ENCODE data around the gene GSTM4.

Gene GSTM4

GRCh38 chr1:109629372-109630030 lies 26.4 kb upstream of the GSTM4 start:
- no peak for DNase-seq (ENCODE audit: low spot score)
- Mint-ChIP-seq H3K4me3 (no peak overlapping the region), H3K27me3 (ENCODE audit: low read depth) (no peaks in the 10 kb centered on the region), H3K9me3 (no peaks in the 10 kb centered on the region), H3K36me3 (ENCODE audit: low read depth) (peaks cover 43% of the 10 kb centered on the region), H3K4me1 (ENCODE audit: low read depth) (peaks cover 6% of the 10 kb centered on the region), H3K27ac (no peak overlapping the region)

GRCh38 chr1:109630081-109630897 lies 25.6 kb upstream of the GSTM4 start:
- H3K36me3 Mint-ChIP-seq (ENCODE audit: low read depth), result peaks cover 43% of the 10 kb centered on the region
- H3K27me3 Mint-ChIP-seq (ENCODE audit: low read depth), result no peaks in the 10 kb centered on the region
- H3K27ac Mint-ChIP-seq, result no peak overlapping the region
- H3K4me1 Mint-ChIP-seq (ENCODE audit: low read depth), result peaks cover 7% of the 10 kb centered on the region
- H3K9me3 Mint-ChIP-seq, result no peaks in the 10 kb centered on the region
- no peak overlapping the region for H3K4me3 Mint-ChIP-seq
- no peak for DNase-seq (ENCODE audit: low spot score)

DNA sequence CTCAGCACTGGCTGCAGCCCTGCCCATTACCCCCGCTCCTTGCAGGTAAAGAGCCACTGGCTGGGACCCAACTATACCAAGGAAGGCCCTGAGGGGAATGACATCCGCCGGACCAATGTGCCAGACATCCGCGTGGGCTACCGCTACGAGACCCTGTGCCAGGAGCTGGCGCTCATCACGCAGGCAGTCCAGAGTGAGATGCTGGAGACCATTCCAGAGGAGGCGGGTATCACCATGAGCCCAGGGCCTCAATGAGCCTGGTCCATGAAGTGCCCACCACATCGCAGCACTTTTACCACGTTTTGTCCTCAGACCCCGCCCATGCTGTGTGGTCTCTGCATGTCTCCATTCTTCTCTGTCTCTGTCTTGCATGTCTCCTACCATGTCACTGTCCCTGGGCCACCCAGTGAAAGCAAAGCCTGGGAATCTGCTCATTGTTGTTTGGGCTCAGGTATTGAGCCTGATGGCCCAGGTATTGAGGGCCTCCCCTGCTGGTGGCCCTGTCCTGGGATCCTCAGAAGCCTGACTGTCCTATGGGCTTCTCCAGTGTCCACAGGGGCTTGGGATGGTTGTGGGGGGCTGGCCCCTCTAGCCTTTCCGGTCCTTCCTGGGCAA lies 24.9 kb upstream of the GSTM4 start:
- Mint-ChIP-seq H3K4me1 (ENCODE audit: low read depth) (peaks cover 7% of the 10 kb centered on the region), H3K27me3 (ENCODE audit: low read depth) (no peaks in the 10 kb centered on the region), H3K36me3 (ENCODE audit: low read depth) (peaks cover 39% of the 10 kb centered on the region), H3K27ac (no peak overlapping the region), H3K4me3 (no peak overlapping the region), H3K9me3 (no peaks in the 10 kb centered on the region)
- DNase-seq (ENCODE audit: low spot score), result no peak

DNA sequence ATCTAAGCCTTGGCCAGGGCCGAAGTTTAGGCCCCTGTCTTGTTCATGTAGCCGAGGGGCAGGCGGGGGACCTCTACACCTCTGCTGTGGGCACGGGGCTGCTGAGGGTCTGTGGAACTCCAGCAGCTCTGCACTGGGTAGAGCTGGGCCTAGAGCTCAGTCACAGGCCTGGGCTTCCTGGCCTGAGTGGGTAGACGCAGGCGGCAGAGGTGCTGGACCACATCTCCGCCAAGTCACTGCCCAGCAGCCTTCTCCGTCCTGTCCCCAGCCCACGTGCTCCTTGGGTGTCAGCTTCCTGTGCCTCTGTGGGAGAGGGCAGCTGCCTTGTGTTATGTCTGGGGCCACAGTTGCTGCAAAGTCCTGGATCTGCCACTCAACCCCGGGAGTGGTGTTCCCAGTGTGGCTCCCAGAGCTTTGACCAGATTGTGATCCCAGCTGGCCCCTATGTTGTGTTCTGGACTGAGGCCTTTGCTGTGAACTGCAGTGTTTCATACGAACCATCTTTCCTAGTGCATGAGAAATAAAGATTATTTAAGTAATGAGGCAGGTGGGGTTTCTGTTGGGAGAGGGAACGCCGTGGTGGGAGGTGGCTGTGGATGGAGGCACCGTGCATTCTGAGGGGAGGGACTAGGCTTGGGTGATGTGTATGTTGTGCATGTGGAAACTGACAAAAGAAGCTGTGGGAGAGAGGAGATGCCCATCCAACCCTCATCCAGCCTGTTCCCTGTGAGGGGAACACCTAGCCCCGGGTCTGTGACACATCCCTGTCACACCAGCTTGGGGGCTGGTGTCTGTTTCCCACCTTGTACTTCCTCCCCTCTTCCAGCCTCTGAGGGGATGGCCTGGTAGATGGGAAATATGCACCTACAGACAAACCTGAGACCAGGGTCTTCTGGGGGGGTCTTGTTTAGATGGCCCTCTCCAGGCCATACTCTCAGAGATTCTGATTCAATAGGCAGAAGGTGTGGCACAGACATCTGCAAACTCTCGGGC lies 24.1 kb upstream of the GSTM4 start:
- Mint-ChIP-seq H3K4me3 (no peak overlapping the region), H3K27ac (no peak overlapping the region), H3K4me1 (ENCODE audit: low read depth) (peaks cover 7% of the 10 kb centered on the region), H3K9me3 (no peaks in the 10 kb centered on the region), H3K36me3 (ENCODE audit: low read depth) (peaks cover 36% of the 10 kb centered on the region), H3K27me3 (ENCODE audit: low read depth) (no peaks in the 10 kb centered on the region)
- DNase-seq (ENCODE audit: low spot score), result no peak

DNA sequence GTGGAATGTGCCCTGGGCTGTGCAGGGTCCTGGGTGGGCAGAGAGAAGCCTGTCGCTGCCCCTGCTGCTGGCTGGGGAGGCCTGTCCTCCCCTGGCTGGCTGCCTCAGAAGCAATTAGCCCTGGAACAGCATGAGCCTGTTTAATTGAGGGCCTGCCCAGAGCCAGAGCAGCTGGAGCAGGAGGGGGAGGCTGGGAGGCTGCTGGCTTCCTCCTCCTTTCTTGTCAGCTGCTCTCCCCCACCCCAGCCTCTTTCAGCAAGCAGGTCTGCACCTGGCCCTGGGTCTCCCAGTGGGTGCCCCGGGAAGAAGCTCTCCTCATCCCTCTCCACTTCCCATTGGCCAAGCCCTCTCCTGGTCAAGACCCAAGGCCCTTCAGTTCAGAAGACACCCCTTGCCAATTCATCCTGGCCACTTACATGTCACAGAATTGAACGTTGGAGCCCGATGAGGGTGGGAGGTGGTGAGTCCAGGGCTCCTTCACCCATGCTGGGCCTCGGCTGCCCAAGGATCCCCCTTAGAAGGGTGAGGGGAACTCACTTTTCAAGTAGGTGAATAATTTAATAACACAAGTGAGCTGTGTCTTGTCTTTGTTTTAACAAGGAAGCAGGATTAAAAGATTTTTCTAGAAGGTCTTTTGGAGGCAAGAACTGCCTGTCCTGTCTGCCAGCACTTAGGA lies 23.1 kb upstream of the GSTM4 start:
- no peaks in the 10 kb centered on the region for H3K27me3 Mint-ChIP-seq (ENCODE audit: low read depth)
- DNase-seq (ENCODE audit: low spot score), result no peak

DNA sequence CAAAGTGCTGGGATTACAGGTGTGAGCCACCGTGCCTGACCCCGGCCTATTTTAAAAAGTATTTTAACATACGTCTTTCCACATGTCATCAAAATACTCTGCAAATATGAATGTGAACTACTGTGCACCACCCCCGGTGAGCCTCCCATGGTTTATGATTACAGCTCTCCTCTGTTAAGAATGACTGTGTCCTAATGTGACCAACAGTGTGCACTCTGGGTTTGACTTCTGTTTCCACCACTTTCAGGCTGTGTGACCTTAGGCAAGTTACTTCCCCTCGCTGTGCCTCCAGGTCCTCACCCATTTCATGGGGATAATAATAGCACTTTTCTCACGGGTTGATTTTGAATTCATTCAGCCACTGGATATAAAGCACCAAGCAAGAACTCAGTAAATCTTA lies 21.6 kb upstream of the GSTM4 start:
- peaks cover 7% of the 10 kb centered on the region for H3K4me1 Mint-ChIP-seq (ENCODE audit: low read depth)
- H3K4me3 Mint-ChIP-seq, result no peak overlapping the region
- no peaks in the 10 kb centered on the region for H3K27me3 Mint-ChIP-seq (ENCODE audit: low read depth)
- H3K27ac Mint-ChIP-seq, result no peak overlapping the region
- H3K36me3 Mint-ChIP-seq (ENCODE audit: low read depth), result peaks cover 21% of the 10 kb centered on the region
- DNase-seq (ENCODE audit: low spot score), result no peak
- no peaks in the 10 kb centered on the region for H3K9me3 Mint-ChIP-seq

More for the DNA sequence above, 23.1 kb upstream of the GSTM4 start:
- H3K4me1 Mint-ChIP-seq (ENCODE audit: low read depth), result peaks cover 7% of the 10 kb centered on the region
- no peaks in the 10 kb centered on the region for H3K9me3 Mint-ChIP-seq
- no peak overlapping the region for H3K27ac Mint-ChIP-seq
- H3K4me3 Mint-ChIP-seq, result no peak overlapping the region
- H3K36me3 Mint-ChIP-seq (ENCODE audit: low read depth), result peaks cover 31% of the 10 kb centered on the region

DNA sequence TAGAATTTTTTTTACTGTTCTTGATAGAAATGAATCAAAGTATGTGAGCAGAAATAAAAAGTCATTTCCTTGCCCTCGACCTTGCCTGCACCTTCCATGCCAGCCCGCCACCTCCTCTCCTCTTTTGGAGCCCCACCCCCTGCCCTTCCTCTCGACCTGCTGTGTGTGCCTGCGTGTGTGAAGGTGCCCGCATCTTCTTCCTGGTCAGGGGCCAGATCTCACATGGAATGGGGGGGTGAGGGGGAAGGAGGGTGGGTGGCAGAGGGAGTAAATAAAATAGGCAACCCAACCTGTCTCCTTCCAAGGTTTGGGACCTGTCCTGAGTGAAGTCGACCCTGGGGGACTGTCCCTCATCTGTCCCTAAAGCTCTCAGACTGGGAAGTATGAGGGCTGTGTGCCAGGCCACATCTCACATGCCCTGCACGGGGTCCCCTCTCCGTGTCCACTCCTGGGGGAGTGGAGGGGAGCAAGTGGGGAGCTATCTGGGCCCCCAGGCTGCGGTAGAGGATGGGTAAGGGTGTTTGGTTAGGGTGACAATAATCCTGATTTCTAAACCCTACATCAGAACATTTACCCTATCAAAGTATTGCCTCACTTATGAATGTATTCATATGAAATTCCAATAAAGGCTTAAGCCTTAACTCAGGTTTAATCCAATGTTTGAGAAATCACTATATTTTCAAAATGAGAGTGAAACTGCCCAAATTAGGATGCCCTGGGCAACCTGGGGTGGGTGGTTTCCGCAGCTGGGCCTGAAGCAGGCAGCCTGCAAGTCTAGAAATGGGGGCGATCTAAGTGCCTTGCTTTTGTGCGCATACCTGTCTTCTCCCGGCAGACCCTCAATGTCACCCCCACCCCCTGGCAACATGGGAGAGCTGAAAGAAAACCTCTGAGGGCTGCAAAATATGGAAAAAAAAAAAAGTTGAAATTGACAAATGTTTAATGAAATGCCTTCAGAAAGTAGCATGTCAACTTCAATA lies 20.8 kb upstream of the GSTM4 start:
- peaks cover 16% of the 10 kb centered on the region for H3K36me3 Mint-ChIP-seq (ENCODE audit: low read depth)
- H3K9me3 Mint-ChIP-seq, result no peaks in the 10 kb centered on the region
- H3K4me1 Mint-ChIP-seq (ENCODE audit: low read depth), result peaks cover 8% of the 10 kb centered on the region
- no peak for DNase-seq (ENCODE audit: low spot score)
- no peak overlapping the region for H3K4me3 Mint-ChIP-seq
- H3K27ac Mint-ChIP-seq, result no peak overlapping the region
- no peaks in the 10 kb centered on the region for H3K27me3 Mint-ChIP-seq (ENCODE audit: low read depth)

- Mint-ChIP-seq H3K4me3 (no peak overlapping the region), H3K27me3 (ENCODE audit: low read depth) (no peaks in the 10 kb centered on the region), H3K36me3 (ENCODE audit: low read depth) (peaks cover 15% of the 10 kb centered on the region), H3K4me1 (ENCODE audit: low read depth) (peaks cover 13% of the 10 kb centered on the region), H3K27ac (no peak overlapping the region), H3K9me3 (no peaks in the 10 kb centered on the region)
- DNase-seq (ENCODE audit: low spot score), result no peak
These were observed 20.1 kb upstream of the GSTM4 start for GRCh38 chr1:109635862-109636200.

DNA sequence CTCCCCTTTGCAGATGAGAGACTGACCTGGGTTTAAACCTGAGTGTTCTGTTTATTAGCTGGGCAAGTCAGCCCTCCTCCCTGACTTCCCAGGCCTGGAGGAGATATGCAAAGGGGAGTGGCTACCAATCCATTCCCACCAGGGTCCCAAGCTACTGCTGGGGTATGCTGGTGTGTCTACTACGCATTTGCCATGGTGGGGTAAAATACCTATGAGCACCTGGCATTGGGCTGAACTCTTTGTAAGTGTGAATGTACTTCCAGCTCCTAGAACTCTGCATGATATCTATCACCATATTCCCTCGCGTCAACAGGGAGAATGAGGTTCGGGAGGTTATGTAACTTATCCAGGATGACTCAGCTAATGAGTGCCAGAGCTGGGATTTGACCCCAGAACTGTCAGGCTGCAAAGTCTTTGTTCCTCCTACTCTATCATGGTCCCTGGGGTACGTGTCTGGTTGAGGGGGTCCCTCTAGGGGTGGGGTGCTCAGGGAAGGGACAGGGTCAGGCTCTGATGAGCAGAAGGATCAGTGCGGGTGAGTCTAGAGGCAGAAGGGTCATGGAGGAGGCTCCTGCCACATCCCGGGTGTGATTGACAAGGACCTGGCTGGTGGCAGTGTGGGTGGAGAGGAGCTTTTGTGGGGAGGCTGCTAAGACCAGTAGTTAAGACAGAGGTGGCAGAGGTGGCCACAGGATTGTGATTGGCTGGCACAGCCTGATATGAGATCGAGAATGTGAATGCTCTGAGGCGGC lies 19.5 kb upstream of the GSTM4 start:
- peaks cover 10% of the 10 kb centered on the region for H3K36me3 Mint-ChIP-seq (ENCODE audit: low read depth)
- H3K4me3 Mint-ChIP-seq, result no peak overlapping the region
- DNase-seq (ENCODE audit: low spot score), result no peak
- H3K27ac Mint-ChIP-seq, result no peak overlapping the region
- no peaks in the 10 kb centered on the region for H3K27me3 Mint-ChIP-seq (ENCODE audit: low read depth)
- no peaks in the 10 kb centered on the region for H3K9me3 Mint-ChIP-seq
- H3K4me1 Mint-ChIP-seq (ENCODE audit: low read depth), result peaks cover 13% of the 10 kb centered on the region

DNA sequence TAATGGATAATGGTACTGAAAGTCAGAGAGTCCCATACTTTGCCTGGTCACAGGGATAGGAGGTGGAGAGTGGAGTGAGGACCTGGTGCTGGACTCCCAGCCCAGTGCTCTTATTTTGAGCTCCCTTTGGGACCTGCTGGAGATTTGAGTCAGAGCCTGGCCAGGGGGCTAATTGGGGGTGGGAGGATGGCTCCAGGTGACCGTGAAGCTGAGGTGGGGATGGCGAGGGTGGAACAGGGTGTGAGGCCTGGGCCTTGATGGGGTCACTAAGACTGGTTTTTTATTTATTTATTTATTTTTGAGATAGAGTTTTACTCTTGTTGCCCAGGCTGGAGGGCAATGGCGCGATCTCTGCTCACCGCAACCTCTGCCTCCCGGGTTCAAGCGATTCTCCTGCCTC lies 18.5 kb upstream of the GSTM4 start:
- Mint-ChIP-seq H3K4me3 (no peak overlapping the region), H3K4me1 (ENCODE audit: low read depth) (peaks cover 13% of the 10 kb centered on the region), H3K27me3 (ENCODE audit: low read depth) (no peaks in the 10 kb centered on the region), H3K36me3 (ENCODE audit: low read depth) (peaks cover 6% of the 10 kb centered on the region), H3K9me3 (no peaks in the 10 kb centered on the region), H3K27ac (no peak overlapping the region)
- no peak for DNase-seq (ENCODE audit: low spot score)

DNA sequence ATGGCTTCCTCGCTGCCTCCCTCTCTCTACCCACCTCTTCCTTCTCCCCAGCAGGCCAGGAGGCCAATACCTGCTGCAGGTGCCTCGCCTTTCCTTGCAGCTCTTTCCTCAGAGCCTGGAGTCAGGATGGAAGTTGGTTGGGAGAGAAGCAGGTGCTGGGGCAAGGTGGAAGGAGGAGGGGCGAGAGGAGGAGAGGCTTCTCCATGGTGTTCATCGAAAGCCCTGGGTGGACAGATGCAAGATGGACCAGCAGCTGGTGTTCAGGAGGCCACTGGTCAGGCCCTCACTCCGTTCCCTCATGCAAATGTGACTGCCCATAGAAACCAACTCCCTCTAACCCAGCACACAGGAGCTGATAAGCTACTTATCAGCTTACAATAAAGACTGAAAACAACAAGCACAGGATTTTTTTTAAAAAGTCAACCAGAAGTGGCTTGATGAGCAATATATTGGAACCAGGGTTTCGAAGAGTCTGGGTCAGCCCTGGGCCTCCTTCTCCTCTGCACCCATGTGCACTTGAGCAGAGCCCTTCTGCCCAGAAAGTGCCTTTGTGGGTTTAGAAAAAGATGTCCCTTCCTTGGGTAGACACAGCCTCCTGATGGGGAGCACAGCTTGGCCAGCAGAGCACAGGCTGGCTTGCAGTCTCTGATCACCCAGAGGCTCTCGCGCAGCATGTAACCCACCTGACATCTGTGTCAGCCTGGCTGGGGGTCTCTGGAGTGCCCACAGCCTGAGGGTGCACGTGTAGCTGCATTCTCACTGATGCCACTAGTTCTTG lies 16.6 kb upstream of the GSTM4 start:
- H3K27ac Mint-ChIP-seq, result no peak overlapping the region
- no peaks in the 10 kb centered on the region for H3K9me3 Mint-ChIP-seq
- H3K36me3 Mint-ChIP-seq (ENCODE audit: low read depth), result no peaks in the 10 kb centered on the region
- H3K4me1 Mint-ChIP-seq (ENCODE audit: low read depth), result peaks cover 20% of the 10 kb centered on the region
- no peaks in the 10 kb centered on the region for H3K27me3 Mint-ChIP-seq (ENCODE audit: low read depth)
- H3K4me3 Mint-ChIP-seq, result no peak overlapping the region
- DNase-seq (ENCODE audit: low spot score), result no peak
